Ectodermal cell (in vitro differentiated cells): ENCODE data around the gene TP53AIP1.

ENCODE experiments used
- H3K27ac ChIP-seq: 2 replicates; pipeline ENCODE4 v1.7.0; 2013; ENCODE audit warnings: mild to moderate bottlenecking, low read depth, low read length; ENCODE audit not compliant: insufficient read depth, poor library complexity, severe bottlenecking
- H3K27me3 ChIP-seq: 2 replicates; pipeline ENCODE4 v1.7.0; 2013; ENCODE audit warnings: mild to moderate bottlenecking, low read length; ENCODE audit not compliant: insufficient read depth, control insufficient read depth, poor library complexity, severe bottlenecking
- H3K36me3 ChIP-seq: one replicate; pipeline ENCODE4 v1.7.0; 2013; ENCODE audit warnings: low read length; ENCODE audit not compliant: control insufficient read depth, insufficient read depth
- H3K4me1 ChIP-seq: one replicate; pipeline ENCODE4 v1.7.0; 2013; ENCODE audit warnings: low read length; ENCODE audit not compliant: control insufficient read depth, insufficient read depth
- H3K4me3 ChIP-seq: 2 replicates; pipeline ENCODE4 v1.7.0; 2013; ENCODE audit warnings: low read depth, low read length, control low read depth; ENCODE audit not compliant: insufficient read depth
- H3K9me3 ChIP-seq: 2 replicates; pipeline ENCODE4 v1.7.0; 2013; ENCODE audit warnings: mild to moderate bottlenecking, low read length, moderate library complexity; ENCODE audit not compliant: control insufficient read depth
- WGBS, 2 experiments: methylation state at CpG; one replicate each; pipeline ENCODE4 v1.1.7; 2013; ENCODE audit warnings: missing lambda C conversion rate in 2 of 2; 5-methylcytosine and 5-hydroxymethylcytosine counted together

Gene TP53AIP1

GRCh38 chr11:128901653-128902514, 40.8 kb downstream of the TP53AIP1 start:
- peak overlapping the region; percentile 14 for H3K4me3 ChIP-seq
- no peak overlapping the region for H3K27ac ChIP-seq
- H3K27me3 ChIP-seq: peaks cover 93% of the 10 kb centered on the region
- H3K36me3 ChIP-seq: no peaks in the 10 kb centered on the region
- no peaks in the 10 kb centered on the region for H3K9me3 ChIP-seq
- 3% methylated on average over 29 of the region's 29 CpGs for WGBS, 2 experiments
- peaks cover 24% of the 10 kb centered on the region for H3K4me1 ChIP-seq

GRCh38 chr11:128900468-128900867, 42.2 kb downstream of the TP53AIP1 start:
- Histone ChIP-seq H3K4me3 (no peak overlapping the region), H3K27me3 (peaks cover 79% of the 10 kb centered on the region), H3K36me3 (no peaks in the 10 kb centered on the region), H3K27ac (no peak overlapping the region), H3K4me1 (peaks cover 24% of the 10 kb centered on the region), H3K9me3 (no peaks in the 10 kb centered on the region)
- 76 to 81% methylated on average over 4 of the region's 4 CpGs for WGBS, 2 experiments

- WGBS, 2 experiments: 87 to 89% methylated on average over 13 of the region's 13 CpGs
- Histone ChIP-seq H3K4me3 (no peak overlapping the region), H3K9me3 (no peaks in the 10 kb centered on the region), H3K27me3 (peaks cover 65% of the 10 kb centered on the region), H3K27ac (no peak overlapping the region), H3K4me1 (peaks cover 16% of the 10 kb centered on the region), H3K36me3 (no peaks in the 10 kb centered on the region)
Measured at GRCh38 chr11:128898580-128899344, 43.9 kb downstream of the TP53AIP1 start.

- no peak overlapping the region for H3K4me3 ChIP-seq
- H3K27ac ChIP-seq: no peak overlapping the region
- H3K27me3 ChIP-seq: peaks cover 59% of the 10 kb centered on the region
- H3K36me3 ChIP-seq: no peaks in the 10 kb centered on the region
- WGBS, 2 experiments: 91 to 100% methylated on average over 1 of the region's 1 CpG
- H3K4me1 ChIP-seq: peaks cover 12% of the 10 kb centered on the region
- H3K9me3 ChIP-seq: no peaks in the 10 kb centered on the region
Measured at GRCh38 chr11:128897826-128898225, 44.8 kb downstream of the TP53AIP1 start.

- peaks cover 59% of the 10 kb centered on the region for H3K27me3 ChIP-seq
- H3K27ac ChIP-seq: no peak overlapping the region
- peaks cover 6% of the 10 kb centered on the region for H3K4me1 ChIP-seq
- H3K4me3 ChIP-seq: no peak overlapping the region
- H3K9me3 ChIP-seq: no peaks in the 10 kb centered on the region
- H3K36me3 ChIP-seq: no peaks in the 10 kb centered on the region
- WGBS, 2 experiments: 80 to 82% methylated on average over 2 of the region's 2 CpGs
Measured at GRCh38 chr11:128896356-128896755, 46.3 kb downstream of the TP53AIP1 start.

GRCh38 chr11:128895526-128895925, 47.1 kb downstream of the TP53AIP1 start:
- Histone ChIP-seq H3K9me3 (no peaks in the 10 kb centered on the region), H3K27ac (no peak overlapping the region), H3K36me3 (no peaks in the 10 kb centered on the region), H3K4me3 (no peak overlapping the region), H3K4me1 (peaks cover 6% of the 10 kb centered on the region), H3K27me3 (peaks cover 59% of the 10 kb centered on the region)
- 86 to 88% methylated on average over 9 of the region's 9 CpGs for WGBS, 2 experiments

GRCh38 chr11:128894685-128895084, 48.0 kb downstream of the TP53AIP1 start:
- H3K4me1 ChIP-seq: peaks cover 11% of the 10 kb centered on the region
- WGBS, 2 experiments: 86 to 92% methylated on average over 6 of the region's 6 CpGs
- H3K9me3 ChIP-seq: no peaks in the 10 kb centered on the region
- peaks cover 59% of the 10 kb centered on the region for H3K27me3 ChIP-seq
- H3K4me3 ChIP-seq: no peak overlapping the region
- H3K36me3 ChIP-seq: no peaks in the 10 kb centered on the region
- no peak overlapping the region for H3K27ac ChIP-seq

GRCh38 chr11:128894286-128894681, 48.4 kb downstream of the TP53AIP1 start:
- H3K27ac ChIP-seq: no peak overlapping the region
- 92 to 94% methylated on average over 3 of the region's 3 CpGs for WGBS, 2 experiments
- H3K9me3 ChIP-seq: no peaks in the 10 kb centered on the region
- no peaks in the 10 kb centered on the region for H3K36me3 ChIP-seq
- peaks cover 11% of the 10 kb centered on the region for H3K4me1 ChIP-seq
- no peak overlapping the region for H3K4me3 ChIP-seq
- peaks cover 59% of the 10 kb centered on the region for H3K27me3 ChIP-seq

GRCh38 chr11:128893578-128894285, 48.9 kb downstream of the TP53AIP1 start:
- H3K9me3 ChIP-seq: no peaks in the 10 kb centered on the region
- H3K4me3 ChIP-seq: no peak overlapping the region
- 86% methylated on average over 9 of the region's 9 CpGs for WGBS, 2 experiments
- peaks cover 59% of the 10 kb centered on the region for H3K27me3 ChIP-seq
- no peak overlapping the region for H3K27ac ChIP-seq
- H3K4me1 ChIP-seq: peaks cover 11% of the 10 kb centered on the region
- no peaks in the 10 kb centered on the region for H3K36me3 ChIP-seq
